PC-3 (cell line): ENCODE results near the gene TREH.

Source experiments
- CTCF ChIP-seq: fragments of 300-600 bp; sonication (generic); conservative IDR thresholded peaks from 2 replicates; pipeline ENCODE4 v1.5.1; 2017; ENCODE audit warnings: antibody characterized with exemption, low read depth, mild to moderate bottlenecking, low read length
- EZH2 ChIP-seq: fragments of 300-600 bp; sonication (generic); IDR thresholded peaks from one replicate; pipeline ENCODE4 v1.6.1; 2017; ENCODE audit warnings: antibody characterized with exemption, mild to moderate bottlenecking, low read length; ENCODE audit not compliant: unreplicated experiment

- TF ChIP-seq CTCF (no peak), EZH2 (no peak)
Measured at GRCh38 chr11:118660681-118661424, 18.6 kb downstream of the TREH start.
